Activated CD4-positive, alpha-beta T cell treated with anti-CD3 and anti-CD28 coated beads for 36 hours (primary cell): ENCODE measurements around the gene SLC12A2. TPM values are rescaled to one million over a fixed set of nuclear protein-coding genes. Genes with fewer than 3 reads are reported as not detected.

Source experiments
- ATAC-seq: fragments of 200-7000 bp; cut with Tn5 transposase; one replicate; pipeline ENCODE4 v1.10.0; 2021; ENCODE audit warnings: mild to moderate bottlenecking, moderate library complexity
- CTCF ChIA-PET: fragments of 350-600 bp; sonication (Branson Sonifier 250); formaldehyde crosslinking; loops from one replicate; lab custom pipeline; 2021; ENCODE audit warnings: antibody characterized with exemption; lab: Charles Lee
- POLR2A ChIA-PET: fragments of 350-600 bp; sonication (Branson Sonifier 250); formaldehyde crosslinking; loops from one replicate; lab custom pipeline; 2021; ENCODE audit warnings: antibody characterized with exemption, inconsistent platforms; lab: Charles Lee
- DNase-seq: peaks from one replicate; pipeline ENCODE4 v3.0.0-alpha.2; 2020
- H3K27ac Mint-ChIP-seq: one replicate; pipeline ENCODE4 v1.8.0; 2021; ENCODE audit warnings: mixed read lengths
- H3K27me3 Mint-ChIP-seq: one replicate; pipeline ENCODE4 v1.8.0; 2021; ENCODE audit warnings: mixed read lengths
- H3K36me3 Mint-ChIP-seq: one replicate; pipeline ENCODE4 v1.8.0; 2021; ENCODE audit warnings: low read depth, mixed read lengths
- H3K4me1 Mint-ChIP-seq: one replicate; pipeline ENCODE4 v1.8.0; 2021; ENCODE audit warnings: mixed read lengths
- H3K4me3 Mint-ChIP-seq: one replicate; pipeline ENCODE4 v1.8.0; 2021; ENCODE audit warnings: mild to moderate bottlenecking, moderate library complexity, mixed read lengths
- H3K9me3 Mint-ChIP-seq: one replicate; pipeline ENCODE4 v1.8.0; 2021; ENCODE audit warnings: low read depth, mixed read lengths
- intact Hi-C, 2 experiments: fragments of 100-400 bp; cut with DNase I in 1 of 2; cut with micrococcal nuclease in 1 of 2; formaldehyde crosslinking; loops; one replicate each; pipeline versions ENCODE4 v1.14.2 to v1.15.1; 2022 to 2024; cut with DNase I, micrococcal nuclease
- total RNA-seq, 2 experiments: library from RNA; stranded (reverse); gene quantifications; one replicate each; pipeline ENCODE4 v1.2.3, GENCODE V29; 2021

SLC12A2 gene
- total RNA-seq, 2 experiments from 2014 or later = 8.0 to 13.1 TPM

DNA sequence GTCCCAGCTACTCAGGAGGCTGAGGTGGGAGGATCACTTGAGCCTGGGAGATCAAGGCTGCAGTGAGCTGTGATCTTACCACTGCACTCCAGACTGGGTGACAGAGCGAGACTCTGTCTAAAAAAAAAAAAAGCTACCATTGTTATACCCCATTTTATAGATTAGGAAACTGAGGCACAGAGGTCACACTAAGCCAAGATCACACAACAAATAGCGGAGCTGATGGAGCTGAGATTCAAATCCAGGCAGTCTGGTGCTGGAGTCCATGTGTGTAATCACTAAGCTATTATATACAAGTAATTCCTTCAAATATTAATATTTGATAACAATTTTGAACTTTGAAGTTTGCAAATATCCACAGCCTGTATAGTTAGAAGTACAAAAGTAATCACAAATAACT is 6.0 kb upstream of the SLC12A2 start:
- no peak overlapping the region for H3K4me3 Mint-ChIP-seq
- H3K36me3 Mint-ChIP-seq = peaks cover 24% of the 10 kb centered on the region
- no peak for ATAC-seq
- H3K27me3 Mint-ChIP-seq = no peaks in the 10 kb centered on the region
- H3K9me3 Mint-ChIP-seq = no peaks in the 10 kb centered on the region
- intact Hi-C loops = no loop called here
- H3K27ac Mint-ChIP-seq = no peak overlapping the region
- DNase-seq = no peak
- CTCF ChIA-PET = interaction anchor here (0.6 kb wide), 1 partner anchor 178 kb away, joined by 3 read pairs; no protein-coding TSS in a partner anchor
- H3K4me1 Mint-ChIP-seq = peaks cover 35% of the 10 kb centered on the region
- POLR2A ChIA-PET = interaction anchor here (0.6 kb wide), 1 partner anchor 559 kb away, joined by 3 read pairs; no protein-coding TSS in a partner anchor

DNA sequence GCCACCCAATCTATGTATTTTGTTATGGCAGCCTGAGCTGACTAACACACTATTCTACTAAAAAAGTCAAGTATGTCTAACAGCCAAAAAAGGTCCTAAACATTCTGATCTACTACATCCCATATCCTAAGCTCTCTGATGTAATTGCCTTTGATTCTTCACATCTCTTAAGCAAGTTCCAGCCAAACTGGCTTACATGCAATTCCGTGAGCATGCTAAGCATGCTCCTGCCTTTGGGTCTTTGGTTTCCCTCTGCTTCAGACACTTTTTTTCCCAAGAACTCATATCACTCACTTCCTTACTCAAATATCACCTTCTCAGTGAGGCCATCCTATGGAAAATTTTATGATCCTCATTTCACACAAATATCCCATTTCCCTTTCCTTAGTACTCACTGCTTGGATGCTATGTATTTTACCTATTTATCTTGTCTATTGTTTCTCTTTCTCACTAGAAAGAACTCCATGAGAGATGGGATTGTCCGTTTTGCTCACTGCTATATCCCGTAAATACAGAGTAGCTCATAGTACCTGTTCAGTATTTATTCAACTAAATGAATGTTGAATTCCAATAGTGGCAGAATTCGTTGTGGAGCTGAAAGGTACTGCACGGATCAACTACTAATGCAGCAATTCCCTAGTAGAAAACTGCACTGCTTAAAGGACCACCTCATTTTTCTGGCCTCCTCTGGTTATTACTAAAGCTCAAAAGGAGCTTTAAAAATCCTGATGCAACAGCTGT is 2.3 kb upstream of the SLC12A2 start:
- DNase-seq (no peak), ATAC-seq (no peak)
- ChIA-PET CTCF (interaction anchor here (0.7 to 1.8 kb wide), 5 partner anchors 10 to 419 kb away, joined by 3 to 5 read pairs (median 4); no protein-coding TSS in a partner anchor), POLR2A (interaction anchor here (0.7 kb wide), 2 partner anchors 41 to 459 kb away, joined by 3 to 6 read pairs; no protein-coding TSS in a partner anchor)
- H3K4me3 Mint-ChIP-seq = peak overlapping the region; percentile 77
- no peaks in the 10 kb centered on the region for H3K27me3 Mint-ChIP-seq
- peaks cover 12% of the 10 kb centered on the region for H3K36me3 Mint-ChIP-seq
- peaks cover 40% of the 10 kb centered on the region for H3K4me1 Mint-ChIP-seq
- H3K27ac Mint-ChIP-seq = peak overlapping the region; percentile 94
- no peaks in the 10 kb centered on the region for H3K9me3 Mint-ChIP-seq
- intact Hi-C loops = loop anchor here (5.0 to 10.0 kb wide), 7 partner anchors 204 to 1319 kb away; partner anchors contain the start of genes ISOC1 (in 1 of the 2), MARCHF3 (in 1 of the 2) and PRRC1 (in 1 of the 2)

DNA sequence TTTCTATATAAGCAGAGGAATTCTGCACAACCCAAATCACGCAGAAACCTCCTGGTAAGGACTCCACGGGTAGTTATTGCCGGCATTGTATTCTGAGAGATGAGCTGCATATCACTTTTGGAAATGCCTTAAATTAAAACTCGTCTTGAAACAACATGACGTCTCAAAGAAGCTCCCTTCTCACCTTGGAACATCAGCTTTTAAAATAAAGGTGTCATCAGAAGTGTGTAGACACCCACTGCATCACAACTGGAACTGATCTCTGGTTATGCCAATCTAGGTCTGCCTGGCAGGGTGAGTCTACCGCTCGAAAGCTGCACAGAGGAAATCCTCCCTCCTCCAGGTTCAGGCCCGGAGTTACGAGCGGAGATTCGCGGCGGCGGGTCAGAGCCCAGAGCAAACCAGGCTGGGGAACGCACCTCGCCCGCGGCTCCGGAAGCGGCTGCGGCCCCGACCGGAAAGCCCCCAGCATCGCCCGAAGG is 974 bp upstream of the SLC12A2 start:
- ATAC-seq (peak; percentile 45), DNase-seq (no peak)
- Mint-ChIP-seq H3K27ac (peak overlapping the region; percentile 94), H3K27me3 (no peaks in the 10 kb centered on the region), H3K9me3 (no peaks in the 10 kb centered on the region), H3K4me1 (peaks cover 48% of the 10 kb centered on the region), H3K4me3 (peak overlapping the region; percentile 77), H3K36me3 (peaks cover 17% of the 10 kb centered on the region)
- intact Hi-C loops = loop anchor here (1.0 to 10.0 kb wide), 13 partner anchors 118 to 1482 kb away; partner anchors contain the start of genes ISOC1 (in 2 of the 2), PRRC1 (in 2 of the 2), MARCHF3 (in 1 of the 2) and PHAX (in 1 of the 2)
- POLR2A ChIA-PET = interaction anchor here (1.1 kb wide), 1 partner anchor 1012 kb away, joined by 5 read pairs; the partner anchor contains the start of gene ISOC1
- CTCF ChIA-PET = interaction anchor here (0.5 to 1.8 kb wide), 3 partner anchors 12 to 207 kb away, joined by 3 to 4 read pairs (median 3); no protein-coding TSS in a partner anchor

DNA sequence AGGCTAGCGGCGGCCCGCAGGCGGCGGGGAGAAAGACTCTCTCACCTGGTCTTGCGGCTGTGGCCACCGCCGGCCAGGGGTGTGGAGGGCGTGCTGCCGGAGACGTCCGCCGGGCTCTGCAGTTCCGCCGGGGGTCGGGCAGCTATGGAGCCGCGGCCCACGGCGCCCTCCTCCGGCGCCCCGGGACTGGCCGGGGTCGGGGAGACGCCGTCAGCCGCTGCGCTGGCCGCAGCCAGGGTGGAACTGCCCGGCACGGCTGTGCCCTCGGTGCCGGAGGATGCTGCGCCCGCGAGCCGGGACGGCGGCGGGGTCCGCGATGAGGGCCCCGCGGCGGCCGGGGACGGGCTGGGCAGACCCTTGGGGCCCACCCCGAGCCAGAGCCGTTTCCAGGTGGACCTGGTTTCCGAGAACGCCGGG is 253 bp downstream of the SLC12A2 start:
- Mint-ChIP-seq H3K4me3 (no peak overlapping the region), H3K27me3 (no peaks in the 10 kb centered on the region), H3K27ac (no peak overlapping the region), H3K36me3 (peaks cover 18% of the 10 kb centered on the region), H3K4me1 (peaks cover 48% of the 10 kb centered on the region), H3K9me3 (no peaks in the 10 kb centered on the region)
- ATAC-seq (peak; percentile 7), DNase-seq (no peak)
- ChIA-PET CTCF (no interaction called here), POLR2A (no interaction called here)
- intact Hi-C loops = loop anchor here (1.0 to 10.0 kb wide), 13 partner anchors 117 to 1484 kb away; partner anchors contain the start of genes ISOC1 (in 2 of the 2), PRRC1 (in 2 of the 2), MARCHF3 (in 1 of the 2) and PHAX (in 1 of the 2)

DNA sequence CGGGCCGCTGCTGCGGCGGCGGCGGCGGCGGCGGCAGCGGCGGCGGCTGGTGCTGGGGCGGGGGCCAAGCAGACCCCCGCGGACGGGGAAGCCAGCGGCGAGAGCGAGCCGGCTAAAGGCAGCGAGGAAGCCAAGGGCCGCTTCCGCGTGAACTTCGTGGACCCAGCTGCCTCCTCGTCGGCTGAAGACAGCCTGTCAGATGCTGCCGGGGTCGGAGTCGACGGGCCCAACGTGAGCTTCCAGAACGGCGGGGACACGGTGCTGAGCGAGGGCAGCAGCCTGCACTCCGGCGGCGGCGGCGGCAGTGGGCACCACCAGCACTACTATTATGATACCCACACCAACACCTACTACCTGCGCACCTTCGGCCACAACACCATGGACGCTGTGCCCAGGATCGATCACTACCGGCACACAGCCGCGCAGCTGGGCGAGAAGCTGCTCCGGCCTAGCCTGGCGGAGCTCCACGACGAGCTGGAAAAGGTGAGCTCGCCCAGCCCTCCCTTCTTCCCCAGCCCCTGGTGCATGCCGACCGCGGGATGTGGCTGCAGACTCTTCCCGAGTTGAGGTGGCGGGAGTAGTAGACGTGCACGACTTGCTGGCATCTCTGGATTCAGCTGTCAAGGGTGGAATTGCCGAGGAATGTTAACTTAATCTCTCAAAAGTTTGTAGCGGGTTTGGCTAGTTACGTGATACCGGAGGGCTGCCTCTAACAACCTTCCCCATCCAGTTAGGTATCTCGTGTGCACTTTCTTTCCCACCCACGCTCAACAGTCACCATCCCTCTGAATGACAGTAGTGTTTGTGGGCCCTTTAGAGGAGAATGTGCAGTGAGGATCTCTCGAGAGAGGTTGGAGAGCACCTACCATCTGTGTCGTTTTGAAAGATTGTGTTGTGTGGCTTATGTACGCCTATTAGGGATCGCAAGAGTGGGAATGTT is 932 bp downstream of the SLC12A2 start:
- ATAC-seq = peak; percentile 45
- CTCF ChIA-PET = interaction anchor here (0.6 kb wide), 1 partner anchor 29 kb away, joined by 3 read pairs; no protein-coding TSS in a partner anchor
- POLR2A ChIA-PET = no interaction called here
- DNase-seq = peak; percentile 74
- intact Hi-C loops = loop anchor here (5.0 to 10.0 kb wide), 7 partner anchors 207 to 1322 kb away; partner anchors contain the start of genes ISOC1 (in 1 of the 2), MARCHF3 (in 1 of the 2) and PRRC1 (in 1 of the 2)
- H3K36me3 Mint-ChIP-seq = peaks cover 18% of the 10 kb centered on the region
- H3K27me3 Mint-ChIP-seq = no peaks in the 10 kb centered on the region
- H3K27ac Mint-ChIP-seq = peak overlapping the region; percentile 82
- H3K4me1 Mint-ChIP-seq = peaks cover 42% of the 10 kb centered on the region
- H3K9me3 Mint-ChIP-seq = no peaks in the 10 kb centered on the region
- peak overlapping the region; percentile 91 for H3K4me3 Mint-ChIP-seq

DNA sequence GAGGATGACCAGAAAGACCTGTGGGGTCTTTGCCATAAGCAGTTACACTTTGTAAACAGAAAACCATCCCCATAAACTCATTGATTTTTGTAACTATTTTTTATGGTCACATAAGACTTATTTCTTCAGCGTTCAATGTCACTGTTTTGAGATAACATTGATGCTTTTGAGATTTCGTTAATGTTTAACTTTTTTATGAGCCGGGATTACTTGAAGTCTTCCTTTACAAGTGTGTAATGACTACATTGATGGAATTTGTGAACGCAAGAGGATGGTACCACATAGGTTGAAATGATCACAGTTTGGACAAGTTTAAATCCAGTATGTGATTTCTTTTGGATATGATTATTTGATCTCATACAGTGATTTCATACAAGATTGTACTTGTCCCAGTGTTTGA is 1.8 kb downstream of the SLC12A2 start:
- Mint-ChIP-seq H3K4me3 (peak overlapping the region; percentile 91), H3K9me3 (no peaks in the 10 kb centered on the region), H3K4me1 (peaks cover 38% of the 10 kb centered on the region), H3K27me3 (no peaks in the 10 kb centered on the region), H3K27ac (no peak overlapping the region), H3K36me3 (peaks cover 16% of the 10 kb centered on the region)
- DNase-seq = no peak
- ChIA-PET CTCF (interaction anchor here (0.6 kb wide), 1 partner anchor 28 kb away, joined by 3 read pairs; no protein-coding TSS in a partner anchor), POLR2A (no interaction called here)
- intact Hi-C loops = loop anchor here (10.0 kb wide), 2 partner anchors 331 to 1009 kb away; partner anchors contain the start of gene ISOC1 (in 1 of the 2)
- ATAC-seq = no peak

DNA sequence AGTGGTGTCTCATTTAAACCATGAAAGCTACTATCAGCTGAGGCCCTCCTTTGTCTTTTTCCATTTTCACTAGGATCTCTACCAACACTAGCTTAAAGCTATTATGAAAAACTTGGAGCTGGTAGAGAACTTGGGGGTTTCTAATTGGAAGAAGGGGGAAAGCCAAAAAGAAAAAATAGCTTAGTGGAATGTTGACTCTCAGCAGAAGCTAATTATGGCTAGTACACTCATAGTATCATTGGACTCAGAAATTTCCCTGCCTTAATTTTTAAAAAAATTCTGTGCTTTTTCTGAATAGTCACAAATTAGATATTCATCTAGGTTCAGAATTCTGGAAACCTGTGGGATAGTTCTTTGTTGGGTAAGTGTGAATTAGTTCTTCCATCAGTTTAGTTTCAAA is 8.0 kb downstream of the SLC12A2 start:
- Mint-ChIP-seq H3K9me3 (peaks cover 5% of the 10 kb centered on the region), H3K36me3 (peaks cover 25% of the 10 kb centered on the region), H3K4me3 (no peak overlapping the region), H3K27ac (no peak overlapping the region), H3K4me1 (peaks cover 28% of the 10 kb centered on the region), H3K27me3 (no peaks in the 10 kb centered on the region)
- intact Hi-C loops = no loop called here
- CTCF ChIA-PET = interaction anchor here (1.2 kb wide), 2 partner anchors 10 to 42 kb away, joined by 3 read pairs; no protein-coding TSS in a partner anchor
- no peak for ATAC-seq
- no peak for DNase-seq
- POLR2A ChIA-PET = no interaction called here

DNA sequence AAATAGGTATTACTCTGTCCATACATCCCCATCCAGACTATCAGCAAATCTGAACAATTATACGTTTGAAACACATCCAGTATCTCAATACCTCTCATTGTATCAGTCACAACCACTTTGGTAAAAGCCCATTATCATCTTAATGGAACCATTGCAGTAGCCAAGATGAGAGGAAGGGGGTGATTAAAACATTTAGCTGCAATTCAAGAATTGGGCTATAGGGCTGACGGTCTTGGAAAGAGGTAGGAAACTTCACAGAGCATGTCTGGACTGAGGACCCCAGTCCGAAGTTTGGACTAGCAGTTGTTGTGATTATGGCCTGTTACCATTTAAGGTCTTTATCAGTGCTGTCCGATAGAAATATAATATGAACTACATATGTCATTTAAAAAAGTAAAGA is 8.6 kb downstream of the SLC12A2 start:
- no peaks in the 10 kb centered on the region for H3K27me3 Mint-ChIP-seq
- intact Hi-C loops = no loop called here
- no peak overlapping the region for H3K4me3 Mint-ChIP-seq
- DNase-seq = no peak
- no peak for ATAC-seq
- H3K27ac Mint-ChIP-seq = no peak overlapping the region
- CTCF ChIA-PET = interaction anchor here (1.2 kb wide), 1 partner anchor 11 kb away, joined by 3 read pairs; no protein-coding TSS in a partner anchor
- POLR2A ChIA-PET = no interaction called here
- H3K4me1 Mint-ChIP-seq = peaks cover 24% of the 10 kb centered on the region
- peaks cover 8% of the 10 kb centered on the region for H3K9me3 Mint-ChIP-seq
- peaks cover 26% of the 10 kb centered on the region for H3K36me3 Mint-ChIP-seq

DNA sequence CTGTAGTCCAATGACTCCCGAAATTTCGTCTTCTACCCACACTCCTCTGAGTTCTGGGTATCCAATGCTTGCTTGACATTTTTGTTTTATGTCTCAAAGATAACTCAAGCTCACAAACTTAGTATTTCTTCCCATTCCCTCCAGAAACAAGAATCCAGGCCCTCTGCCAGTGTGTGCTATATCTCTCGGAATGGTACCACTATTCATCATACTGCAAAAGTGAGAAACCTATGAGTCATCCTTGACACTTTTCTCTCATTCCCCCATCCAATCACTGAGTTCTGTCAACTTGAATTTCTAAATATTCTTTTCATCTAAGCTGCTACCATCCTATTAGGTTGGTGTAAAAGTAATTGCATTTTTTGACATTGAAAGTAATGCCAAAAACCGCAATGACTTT is 9.8 kb downstream of the SLC12A2 start:
- peaks cover 16% of the 10 kb centered on the region for H3K9me3 Mint-ChIP-seq
- H3K27ac Mint-ChIP-seq = no peak overlapping the region
- H3K4me1 Mint-ChIP-seq = peaks cover 18% of the 10 kb centered on the region
- H3K36me3 Mint-ChIP-seq = peaks cover 25% of the 10 kb centered on the region
- ATAC-seq = no peak
- POLR2A ChIA-PET = no interaction called here
- H3K4me3 Mint-ChIP-seq = no peak overlapping the region
- no peak for DNase-seq
- CTCF ChIA-PET = no interaction called here
- H3K27me3 Mint-ChIP-seq = no peaks in the 10 kb centered on the region
- intact Hi-C loops = no loop called here

DNA sequence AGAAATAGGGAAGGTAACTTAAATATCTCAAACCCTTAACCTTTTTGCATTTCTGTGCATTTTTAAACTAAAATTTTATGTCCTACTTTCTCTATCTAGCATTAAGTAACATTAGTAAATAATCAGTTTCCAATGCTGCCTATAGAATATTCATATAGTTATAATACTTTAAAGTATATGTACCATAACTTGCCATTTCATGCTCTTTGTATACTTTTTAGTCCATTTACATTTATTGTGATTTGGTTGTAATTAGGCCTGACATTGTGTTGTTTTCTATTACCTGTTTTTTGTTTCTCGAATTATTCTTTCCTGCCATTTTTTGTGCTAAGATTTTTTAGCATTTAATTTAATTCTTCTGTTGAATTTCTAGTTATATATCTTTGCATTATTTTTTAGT is 13.7 kb downstream of the SLC12A2 start:
- Mint-ChIP-seq H3K4me1 (peaks cover 10% of the 10 kb centered on the region), H3K36me3 (peaks cover 26% of the 10 kb centered on the region), H3K9me3 (peaks cover 19% of the 10 kb centered on the region), H3K4me3 (no peak overlapping the region), H3K27ac (no peak overlapping the region), H3K27me3 (no peaks in the 10 kb centered on the region)
- intact Hi-C loops = no loop called here
- ATAC-seq = no peak
- CTCF ChIA-PET = no interaction called here
- no peak for DNase-seq
- POLR2A ChIA-PET = no interaction called here
